H1 (cell line): Measurements from ENCODE around the gene GRIN2B. TPM values are rescaled to one million over a fixed set of nuclear protein-coding genes. Genes with fewer than 3 reads are reported as not detected.

ENCODE experiments used
- CTCF ChIA-PET: fragments of 300-600 bp; sonication (Branson Sonifier 250); formaldehyde crosslinking; loops from one replicate; lab custom pipeline; 2021; ENCODE audit not compliant: partially characterized antibody; lab: Charles Lee
- POLR2A ChIA-PET: fragments of 300-600 bp; sonication (Branson Sonifier 250); formaldehyde crosslinking; loops from one replicate; lab custom pipeline; 2021; ENCODE audit warnings: inconsistent platforms; ENCODE audit not compliant: partially characterized antibody; lab: Charles Lee
- DNase-seq, 2 experiments: peaks; one replicate each; pipeline versions ENCODE4 v3.0.0 to v3.0.0-alpha.2; 2010 to 2022; ENCODE audit warnings: low spot score in 2 of 2, low read depth in 1 of 2, mixed read lengths in 1 of 2
- FAIRE-seq: peaks from 2 replicates; lab custom pipeline; 2011; peaks lifted over from hg19 to GRCh38; lab: Jason Lieb, UNC
- H2AFZ ChIP-seq: 2 replicates; pipeline ENCODE4 v1.8.1; 2012; ENCODE audit warnings: low read length, inconsistent platforms
- H2AK5ac ChIP-seq: 2 replicates; pipeline ENCODE4 v1.6.1; 2013; ENCODE audit warnings: low read depth, low read length
- H2BK120ac ChIP-seq: replicated peaks from 2 replicates; pipeline ENCODE3; 2013; ENCODE audit warnings: low read depth, low read length, inconsistent platforms
- H2BK12ac ChIP-seq: 2 replicates; pipeline ENCODE4 v1.6.1; 2013; ENCODE audit warnings: low read depth, low read length
- H2BK15ac ChIP-seq: 2 replicates; pipeline ENCODE4 v1.6.1; 2013; ENCODE audit warnings: low read length
- H2BK20ac ChIP-seq: 2 replicates; pipeline ENCODE4 v1.6.1; 2013; ENCODE audit warnings: low read length
- H2BK5ac ChIP-seq: 2 replicates; pipeline ENCODE4 v1.6.1; 2013; ENCODE audit warnings: low read depth, low read length
- H3K14ac ChIP-seq: 2 replicates; pipeline ENCODE4 v1.6.1; 2013; ENCODE audit warnings: inconsistent platforms; ENCODE audit not compliant: insufficient read length
- H3K18ac ChIP-seq: 2 replicates; pipeline ENCODE4 v1.6.1; 2013; ENCODE audit warnings: low read length; ENCODE audit errors: extremely low read depth
- H3K23ac ChIP-seq: 2 replicates; pipeline ENCODE4 v1.6.1; 2013; ENCODE audit warnings: inconsistent platforms; ENCODE audit not compliant: insufficient read length
- H3K23me2 ChIP-seq: 2 replicates; pipeline ENCODE4 v1.6.1; 2013; ENCODE audit warnings: low read depth, low read length
- H3K27ac ChIP-seq: 2 replicates; pipeline ENCODE4 v1.6.1; 2011; ENCODE audit warnings: low read depth, low read length, inconsistent platforms
- H3K27me3 ChIP-seq, 4 experiments: replicated peaks in 1 of 4; 1 replicate in 1 of 4; 2 replicates in 3 of 4; pipeline versions ENCODE4 v1.6.1 to v1.8.1; 2011 to 2013; ENCODE audit warnings: low read length in 3 of 4, mild to moderate bottlenecking in 3 of 4, inconsistent platforms in 2 of 4, mixed read lengths in 2 of 4, moderate library complexity in 1 of 4; ENCODE audit not compliant: control insufficient read depth in 3 of 4, insufficient read depth in 3 of 4; ENCODE audit errors: extremely low read depth in 1 of 4
- H3K36me3 ChIP-seq, 4 experiments: 2 replicates each; pipeline versions ENCODE4 v1.6.1 to v1.8.1; 2011 to 2013; ENCODE audit warnings: mild to moderate bottlenecking in 4 of 4, low read length in 3 of 4, moderate library complexity in 2 of 4, control low read depth in 1 of 4, inconsistent platforms in 1 of 4; ENCODE audit not compliant: insufficient read depth in 4 of 4, control insufficient read depth in 2 of 4
- H3K4ac ChIP-seq: replicated peaks from 2 replicates; pipeline ENCODE3; 2013; ENCODE audit warnings: low read length, low read depth, mixed read lengths, inconsistent platforms; ENCODE audit not compliant: insufficient read length
- H3K4me1 ChIP-seq, 4 experiments: replicated peaks in 1 of 4; 1 replicate in 1 of 4; 2 replicates in 3 of 4; pipeline versions ENCODE4 v1.6.1 to v1.8.1; 2011 to 2013; ENCODE audit warnings: low read length in 3 of 4, inconsistent platforms in 2 of 4, mixed read lengths in 1 of 4; ENCODE audit not compliant: insufficient read depth in 4 of 4, control insufficient read depth in 3 of 4
- H3K4me2 ChIP-seq, 2 experiments: 2 replicates each; pipeline versions ENCODE4 v1.6.1 to v1.8.1; 2011 to 2013; ENCODE audit warnings: low read depth in 2 of 2, low read length in 2 of 2, control low read depth in 1 of 2, inconsistent platforms in 1 of 2, mild to moderate bottlenecking in 1 of 2; ENCODE audit not compliant: insufficient read depth in 1 of 2
- H3K4me3 ChIP-seq, 4 experiments: fragments of 200-600, 300-600 bp in 1 of 4; sonication (generic), shearing (Covaris generic), sonication (Bioruptor Twin) in 1 of 4; 2 replicates each; pipeline versions ENCODE4 v1.5.1 to v1.8.1; 2011 to 2016; ENCODE audit warnings: low read length in 4 of 4, low read depth in 3 of 4, control low read depth in 2 of 4, inconsistent platforms in 2 of 4, mild to moderate bottlenecking in 2 of 4, mixed read lengths in 1 of 4, moderate library complexity in 1 of 4; ENCODE audit not compliant: insufficient read depth in 2 of 4; ENCODE audit errors: extremely low read depth in 1 of 4
- H3K56ac ChIP-seq: replicated peaks from 2 replicates; pipeline ENCODE3; 2013; ENCODE audit warnings: low read depth, mild to moderate bottlenecking, mixed read lengths, low read length, inconsistent platforms; ENCODE audit not compliant: insufficient read length
- H3K79me1 ChIP-seq: 2 replicates; pipeline ENCODE4 v1.6.1; 2013; ENCODE audit warnings: low read depth, low read length, control low read depth
- H3K79me2 ChIP-seq, 2 experiments: 2 replicates each; pipeline versions ENCODE4 v1.6.1 to v1.8.1; 2012 to 2013; ENCODE audit warnings: low read length in 2 of 2, mild to moderate bottlenecking in 2 of 2, inconsistent platforms in 1 of 2; ENCODE audit not compliant: insufficient read depth in 2 of 2, control insufficient read depth in 1 of 2
- H3K9ac ChIP-seq, 4 experiments: replicated peaks in 1 of 4; 1 replicate in 1 of 4; 2 replicates in 3 of 4; pipeline versions ENCODE4 v1.6.1 to v1.8.1; 2011 to 2013; ENCODE audit warnings: low read depth in 3 of 4, low read length in 3 of 4, control low read depth in 2 of 4, mild to moderate bottlenecking in 2 of 4, moderate library complexity in 2 of 4, inconsistent platforms in 1 of 4; ENCODE audit errors: extremely low read depth in 1 of 4
- H3K9me3 ChIP-seq, 2 experiments: 2 replicates each; pipeline versions ENCODE4 v1.6.1 to v1.8.1; 2012 to 2013; ENCODE audit warnings: mild to moderate bottlenecking in 2 of 2, moderate library complexity in 2 of 2, control low read depth in 1 of 2, inconsistent platforms in 1 of 2, low read depth in 1 of 2, low read length in 1 of 2, mixed read lengths in 1 of 2; ENCODE audit not compliant: insufficient read depth in 2 of 2
- H4K20me1 ChIP-seq, 2 experiments: replicated peaks in 1 of 2; 2 replicates each; pipeline versions ENCODE3 to v1.8.1; 2011 to 2013; ENCODE audit warnings: inconsistent platforms in 2 of 2, low read length in 2 of 2, mild to moderate bottlenecking in 1 of 2; ENCODE audit not compliant: insufficient read depth in 2 of 2, control insufficient read depth in 1 of 2
- H4K5ac ChIP-seq: 2 replicates; pipeline ENCODE4 v1.6.1; 2013; ENCODE audit warnings: low read length, low read depth, mixed read lengths, inconsistent platforms; ENCODE audit not compliant: insufficient read length
- H4K8ac ChIP-seq: 2 replicates; pipeline ENCODE4 v1.8.0; 2013; ENCODE audit warnings: mild to moderate bottlenecking, moderate library complexity, low read length, inconsistent platforms; ENCODE audit not compliant: insufficient read depth; ENCODE audit errors: extremely low read depth
- H4K91ac ChIP-seq: replicated peaks from 2 replicates; pipeline ENCODE3; 2013; ENCODE audit warnings: low read length, mixed read lengths, inconsistent platforms; ENCODE audit not compliant: insufficient read length
- CBX8 ChIP-seq: fragments of 300-800, 300-1000 bp; sonication (generic); IDR thresholded peaks from 2 replicates; pipeline ENCODE4 v1.7.1; 2016; ENCODE audit warnings: low read depth, low read length, borderline replicate concordance
- CHD1 ChIP-seq: IDR thresholded peaks from 2 replicates; pipeline ENCODE4 v1.6.1; 2012; ENCODE audit warnings: low read depth, low read length, improper control_type of control experiment
- CREB1 ChIP-seq: IDR thresholded peaks from 2 replicates; pipeline ENCODE4 v1.6.1; 2012; ENCODE audit warnings: inconsistent platforms
- CTBP2 ChIP-seq: IDR thresholded peaks from 2 replicates; pipeline ENCODE4 v1.7.0; 2011; ENCODE audit warnings: borderline replicate concordance, mild to moderate bottlenecking, moderate library complexity, mixed read lengths, low read length; ENCODE audit not compliant: insufficient read depth, insufficient read length
- FOSL1 ChIP-seq: IDR thresholded peaks from 2 replicates; pipeline ENCODE4 v1.6.1; 2011; ENCODE audit warnings: mild to moderate bottlenecking, low read depth, low read length, moderate library complexity; ENCODE audit not compliant: insufficient read depth
- JUN ChIP-seq: IDR thresholded peaks from 2 replicates; pipeline ENCODE4 v1.6.1; 2011; ENCODE audit warnings: low read depth, mild to moderate bottlenecking, improper control_type of control experiment, low read length
- JUND ChIP-seq: IDR thresholded peaks from 2 replicates; pipeline ENCODE4 v1.6.1; 2011; ENCODE audit warnings: mild to moderate bottlenecking, improper control_type of control experiment, low read length
- MAFK ChIP-seq: IDR thresholded peaks from 2 replicates; pipeline ENCODE4 v1.6.1; 2012; ENCODE audit warnings: low read depth, mild to moderate bottlenecking, improper control_type of control experiment, low read length
- POU5F1 ChIP-seq: IDR thresholded peaks from 2 replicates; pipeline ENCODE4 v1.6.1; 2011; ENCODE audit warnings: low read depth, mild to moderate bottlenecking, low read length, moderate library complexity
- RFX5 ChIP-seq: IDR thresholded peaks from 2 replicates; pipeline ENCODE4 v1.6.1; 2011; ENCODE audit warnings: low read depth, low read length, improper control_type of control experiment, borderline replicate concordance
- SAP30 ChIP-seq: fragments of 300-600 bp; sonication (generic); IDR thresholded peaks from 2 replicates; pipeline ENCODE4 v1.7.1; 2012; ENCODE audit warnings: low read length, moderate library complexity, mild to moderate bottlenecking, inconsistent platforms; ENCODE audit not compliant: insufficient read depth, insufficient replicate concordance
- SIX5 ChIP-seq: IDR thresholded peaks from 2 replicates; pipeline ENCODE4 v1.6.1; 2011; ENCODE audit warnings: mild to moderate bottlenecking, low read depth, low read length
- SP2 ChIP-seq: IDR thresholded peaks from 2 replicates; pipeline ENCODE4 v1.6.1; 2012; ENCODE audit warnings: mild to moderate bottlenecking, low read length, inconsistent platforms
- SP4 ChIP-seq: IDR thresholded peaks from 2 replicates; pipeline ENCODE4 v1.6.1; 2012; ENCODE audit warnings: low read length, inconsistent platforms
- SUZ12 ChIP-seq: fragments of 200-600 bp; sonication (generic); IDR thresholded peaks from 2 replicates; pipeline ENCODE4 v1.6.1; 2012; ENCODE audit warnings: mild to moderate bottlenecking, inconsistent platforms, low read length, moderate library complexity, mixed read lengths
- ZNF274 ChIP-seq: IDR thresholded peaks from 2 replicates; pipeline ENCODE4 v1.7.0; 2012; ENCODE audit warnings: low read length, borderline replicate concordance; ENCODE audit errors: extremely low read depth
- WGBS, 2 experiments: shearing (Covaris generic) in 1 of 2; methylation state at CpG; one replicate each; pipeline versions ENCODE4 v1.1.6 to v1.1.7; 2013 to 2015; ENCODE audit warnings: low lambda C conversion rate in 2 of 2, mixed read lengths in 2 of 2, inconsistent platforms in 1 of 2, low coverage in 1 of 2, missing lambda C conversion rate in 1 of 2; ENCODE audit not compliant: insufficient replicate concordance in 2 of 2, insufficient coverage in 1 of 2, insufficient read length in 1 of 2; ENCODE audit errors: extremely low coverage in 1 of 2, missing lambda C conversion rate in 1 of 2; 5-methylcytosine and 5-hydroxymethylcytosine counted together
- polyA plus RNA-seq, 7 experiments: library from polyadenylated mRNA; depleted of rRNA in 3 of 7; stranded (reverse) in 5 of 7; unstranded in 2 of 7; fragments of >200 nt in 5 of 7; fragments of 200-250 nt in 2 of 7; gene quantifications; 1 replicate in 5 of 7; 2 replicates in 1 of 7; 4 replicates in 1 of 7; pipeline versions ENCODE4 v1.2.1 to v1.2.3, GENCODE V29; 2011 to 2013; ENCODE audit warnings: missing spikeins in 2 of 7, mixed read lengths in 2 of 7
- total RNA-seq: library from RNA; stranded (reverse); fragmentation: NEBNext Ultra II Directional; extraction: Animal tissue kit (Norgen Biotek cat#: 25700); gene quantifications from 2 replicates; pipeline ENCODE4 v1.2.1, GENCODE V29; 2021

GRIN2B gene
- total and polyA plus RNA-seq, 2 of the 8 experiments (the other 6 are each of a cell fraction or from before 2014, with no cell fraction given): 0.68 to 3.2 TPM

DNA sequence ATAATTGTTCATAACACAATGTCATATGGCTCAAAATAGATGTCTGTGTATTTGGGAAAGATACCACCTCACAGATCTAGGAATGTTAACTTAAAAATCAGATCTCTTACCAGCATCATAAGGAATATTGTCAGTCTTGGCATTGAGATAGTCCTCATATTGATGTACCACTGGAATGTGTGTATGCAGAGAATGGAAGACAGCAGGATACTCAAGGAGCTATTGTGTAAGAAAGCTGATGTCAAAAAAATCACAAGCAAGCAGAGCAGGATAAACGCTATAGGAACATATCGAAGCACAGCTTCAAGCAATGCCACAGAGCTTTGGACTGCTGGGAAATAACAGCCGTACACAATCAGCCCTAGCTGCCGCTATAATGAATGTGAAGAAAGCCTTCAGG, 45.1 kb upstream of the GRIN2B start:
- Histone ChIP-seq H4K8ac (no peak overlapping the region), H3K4me3 (no peak overlapping the region), H3K9ac (no peak overlapping the region), H3K27me3 (no peaks in the 10 kb centered on the region), H3K23me2 (no peaks in the 10 kb centered on the region), H3K4me2 (no peak overlapping the region), H3K56ac (no peak overlapping the region), H2BK5ac (no peak overlapping the region), H3K79me2 (no peaks in the 10 kb centered on the region), H4K20me1 (no peaks in the 10 kb centered on the region), H3K36me3 (no peaks in the 10 kb centered on the region), H2BK15ac (no peak overlapping the region), H3K23ac (no peak overlapping the region), H2BK20ac (no peak overlapping the region), H3K18ac (no peak overlapping the region), H3K79me1 (no peaks in the 10 kb centered on the region), H4K5ac (no peak overlapping the region), H3K14ac (no peak overlapping the region), H4K91ac (no peak overlapping the region), H3K9me3 (no peaks in the 10 kb centered on the region), H2AFZ (no peak overlapping the region), H2AK5ac (no peak overlapping the region), H3K4me1 (no peaks in the 10 kb centered on the region), H3K27ac (no peak overlapping the region), H2BK12ac (no peak overlapping the region), H2BK120ac (no peak overlapping the region), H3K4ac (no peak overlapping the region)
- no peak for FAIRE-seq
- no peak for DNase-seq
- TF ChIP-seq SP4: no peak
- no peak for TF ChIP-seq RFX5
- no peak for TF ChIP-seq SIX5
- TF ChIP-seq FOSL1: no peak
- TF ChIP-seq JUND: no peak
- no peak for TF ChIP-seq CREB1
- TF ChIP-seq MAFK: no peak
- no peak for TF ChIP-seq POU5F1
- TF ChIP-seq SUZ12: no peak
- TF ChIP-seq JUN: no peak
- TF ChIP-seq CTBP2: no peak
- TF ChIP-seq SAP30: no peak
- no peak for TF ChIP-seq CHD1
- no peak for TF ChIP-seq SP2
- no peak for TF ChIP-seq ZNF274
- TF ChIP-seq CBX8: no peak
- ChIA-PET POLR2A (interaction anchor here (0.6 kb wide), 1 partner anchor 1152 kb away, joined by 4 read pairs; no protein-coding TSS in a partner anchor), CTCF (interaction anchor here (1.0 to 1.3 kb wide), 2 partner anchors 11 to 141 kb away, joined by 4 to 5 read pairs; no protein-coding TSS in a partner anchor)
- WGBS, 2 experiments: 89% methylated on average over 4 of the region's 4 CpGs; no CpG with 5 or more reads in 1 of the 2 experiments
